Activated gamma-delta T cell (primary cell): ENCODE results near the gene MAGEC3.

Experiments used
- DNase-seq: peaks from one replicate; lab custom pipeline; 2025; lab: John Stamatoyannopoulos, UW

MAGEC3 gene

DNA sequence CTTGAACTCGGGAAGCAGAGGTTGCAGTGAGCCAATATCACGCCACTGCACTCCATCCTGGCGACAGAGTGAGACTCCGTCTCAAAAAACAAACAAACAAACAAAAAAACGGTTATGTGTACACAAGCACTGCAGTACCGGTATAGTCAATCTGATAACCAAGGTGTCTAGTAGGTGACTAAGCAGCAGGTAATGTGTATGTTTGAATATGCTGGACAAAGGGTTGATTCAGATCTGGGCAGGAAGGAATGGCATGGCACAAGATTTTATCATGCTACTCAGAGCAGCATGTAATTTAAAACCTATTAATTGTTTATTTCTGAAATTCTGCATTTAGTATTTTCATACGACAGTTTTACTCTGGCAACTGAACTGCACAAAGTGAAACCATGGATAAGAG lies 107.3 kb downstream of the MAGEC3 start:
- DNase-seq, result no peak

- DNase-seq, result no peak
Measured at GRCh38 chrX:141947350-141947749, 109.2 kb downstream of the MAGEC3 start.
